DMS53 (cell line): ENCODE measurements around the gene AFG3L2.

ENCODE experiments used
- DNase-seq: peaks from one replicate; lab custom pipeline; 2025; lab: John Stamatoyannopoulos, UW

AFG3L2 gene

DNA sequence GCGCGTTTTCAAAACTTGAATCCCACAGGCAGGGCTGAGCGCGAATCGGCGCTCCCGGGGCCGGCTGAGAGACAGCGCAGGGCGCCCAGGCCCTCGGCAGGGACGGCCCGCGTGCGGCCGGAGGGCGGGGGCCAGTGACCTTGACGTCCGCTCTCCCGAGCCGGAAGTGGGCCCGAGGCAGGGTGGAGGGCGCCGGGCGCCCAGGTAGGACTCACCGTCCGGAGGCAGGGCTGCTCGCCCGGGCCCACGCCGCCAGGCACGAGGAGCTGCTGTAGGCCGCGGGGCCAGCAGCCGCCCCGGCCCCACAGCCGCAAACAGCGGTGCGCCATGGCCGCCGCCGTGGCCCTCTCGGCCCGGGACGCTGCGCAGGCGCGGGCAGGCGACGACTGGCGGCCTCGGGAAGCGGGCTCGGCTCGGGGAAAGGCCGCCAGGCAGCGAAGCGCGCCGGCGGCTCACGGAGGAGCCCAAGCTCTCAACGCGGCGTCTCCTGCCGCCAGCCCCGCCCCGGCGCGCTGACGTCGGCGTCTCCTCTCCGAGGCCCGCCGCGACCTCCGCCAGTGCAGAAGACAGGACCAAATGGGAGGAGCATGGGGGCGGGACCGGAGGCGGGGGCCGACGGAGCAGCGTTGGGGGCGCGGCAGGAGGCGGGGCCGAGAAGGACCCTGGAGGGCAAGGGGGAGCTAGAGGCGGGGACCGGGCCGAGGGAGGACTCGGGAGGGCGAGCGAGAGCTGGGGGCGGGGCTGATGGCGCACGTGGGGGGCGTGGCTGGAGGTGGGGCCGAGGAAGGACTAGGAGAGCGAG lies at the start of gene AFG3L2:
TSS of gene AFG3L2 (minus strand) at position 474 of the 802 bp plus-strand sequence. CDS start at position 329, 145 bp downstream.
- peak; percentile 100 for DNase-seq

DNA sequence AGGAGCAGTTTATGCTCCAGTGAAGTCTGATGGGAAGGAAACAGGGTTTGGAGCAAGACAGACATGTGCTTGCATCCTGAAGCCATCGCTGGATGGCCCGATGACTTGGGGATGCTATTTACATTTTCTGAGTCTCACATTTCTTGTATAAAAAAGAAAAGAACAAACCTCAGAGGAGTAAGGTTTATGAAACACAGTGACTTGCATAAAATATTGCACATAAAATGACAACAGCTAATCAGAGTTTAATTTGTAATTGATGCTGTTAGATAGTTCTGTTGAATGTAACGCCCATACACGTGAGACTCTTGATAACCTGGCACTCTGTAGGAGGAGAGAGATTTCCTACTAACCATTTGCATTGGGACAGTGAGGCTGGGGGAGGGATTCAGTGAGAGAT lies 47.2 kb upstream of the AFG3L2 start:
- no peak for DNase-seq

DNA sequence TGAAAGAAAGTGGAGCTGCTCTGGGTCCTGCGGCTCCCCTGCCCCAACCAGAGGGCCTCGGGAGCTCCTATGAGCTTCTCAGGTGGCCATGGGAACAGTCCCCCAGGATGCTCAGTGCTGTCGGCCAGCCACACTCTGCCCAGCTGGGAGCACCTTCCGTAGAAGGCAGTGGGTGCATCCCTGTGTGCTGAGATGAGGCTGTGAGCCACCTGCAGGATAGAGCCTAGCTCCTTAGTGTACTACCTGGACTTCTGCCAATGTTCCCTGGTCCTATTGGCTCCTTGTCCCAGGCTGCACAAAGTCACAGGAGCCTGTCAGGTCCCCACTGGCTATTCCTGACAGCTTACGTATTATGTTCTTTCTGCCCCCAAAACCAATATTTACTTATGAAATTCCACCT lies 46.8 kb upstream of the AFG3L2 start:
- peak; percentile 71 for DNase-seq

DNA sequence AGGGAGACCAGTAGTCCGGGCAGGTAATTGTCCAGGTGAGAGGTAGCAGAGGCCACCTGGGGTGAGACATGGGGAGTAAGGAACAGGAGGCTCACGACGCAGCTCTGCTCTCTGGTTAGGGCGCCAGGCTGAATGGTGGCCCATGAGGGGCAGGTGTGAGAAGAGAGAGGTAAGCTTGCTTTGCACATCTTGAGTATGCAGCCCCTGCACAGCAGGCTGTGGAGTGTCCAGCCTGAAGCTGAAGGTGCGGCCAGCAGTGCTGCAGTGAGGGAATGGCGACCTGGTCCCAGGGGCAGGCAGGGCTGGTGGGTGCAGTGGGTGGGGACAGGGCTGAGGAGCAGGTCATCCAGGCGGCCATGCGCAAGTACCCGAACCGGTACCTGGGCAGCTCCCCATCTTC lies 46.4 kb upstream of the AFG3L2 start:
- no peak for DNase-seq

DNA sequence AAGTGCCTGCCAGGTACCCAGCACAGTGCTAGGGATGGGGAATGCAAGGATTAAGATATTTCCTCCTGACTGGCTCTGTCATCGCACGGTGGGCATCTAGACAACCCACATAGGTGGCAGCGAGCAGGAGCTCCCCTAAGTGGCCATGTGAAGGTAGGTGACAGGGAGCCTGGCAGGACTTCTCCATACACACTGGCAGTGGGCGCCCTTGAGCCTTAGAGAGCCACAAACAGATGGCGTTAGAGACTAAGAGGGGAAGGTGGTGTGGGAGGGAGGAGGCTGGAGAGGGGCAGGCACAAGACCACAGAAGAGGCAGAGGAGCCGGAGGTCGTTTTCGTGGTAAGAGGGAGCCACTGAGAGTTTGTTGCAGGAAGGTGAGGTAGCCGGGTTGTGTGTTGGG lies 45.9 kb upstream of the AFG3L2 start:
- DNase-seq, result peak; percentile 63

DNA sequence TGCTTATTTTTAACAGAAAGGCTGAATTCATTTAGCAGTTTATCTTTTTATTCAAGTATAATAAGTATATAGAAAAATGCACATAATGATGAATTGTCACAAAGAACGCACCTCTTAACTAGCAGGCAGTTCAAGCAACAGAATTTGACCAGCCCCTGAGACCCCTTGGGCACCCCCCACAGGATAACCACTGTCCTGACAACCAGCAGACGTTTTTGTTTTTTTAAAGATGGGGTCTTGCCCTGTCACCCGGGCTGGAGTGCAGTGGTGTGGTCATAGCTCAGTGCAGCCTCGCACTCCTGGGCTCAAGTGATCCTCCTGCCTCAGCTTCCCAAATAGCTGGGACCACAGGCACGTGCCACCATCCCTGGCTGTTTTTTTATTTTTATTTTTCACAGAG lies 44.7 kb upstream of the AFG3L2 start:
- DNase-seq, result no peak

DNA sequence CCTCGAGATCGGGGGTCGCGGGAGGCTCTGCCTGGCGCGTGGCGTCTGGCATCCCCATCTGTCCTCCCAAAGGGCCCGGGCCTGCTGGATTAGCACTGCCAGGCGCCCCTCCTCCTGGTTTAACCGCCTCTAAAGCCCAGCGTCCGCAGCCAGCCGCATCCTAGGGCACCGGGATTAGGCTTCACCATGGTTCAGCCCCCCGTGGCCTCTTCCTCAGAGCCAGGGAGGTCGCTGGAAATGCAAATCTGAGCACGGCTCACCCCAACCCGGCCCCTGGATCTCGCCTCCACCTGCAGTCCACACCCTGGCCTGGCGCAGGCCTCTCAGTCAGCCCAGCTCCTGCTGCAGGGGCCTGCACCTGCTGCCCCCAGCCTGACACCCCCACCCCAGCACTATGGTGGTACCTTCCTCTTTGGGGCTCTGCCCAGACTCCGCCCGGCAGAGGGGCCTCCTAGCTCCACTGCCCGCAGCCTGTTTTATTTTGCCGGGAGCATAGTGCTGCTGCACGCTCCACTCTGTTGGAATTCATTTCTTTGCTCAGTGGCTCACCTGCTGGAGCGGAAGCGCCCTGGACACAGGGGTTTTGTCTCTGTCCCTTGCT lies 43.9 kb upstream of the AFG3L2 start:
- DNase-seq, result peak; percentile 56

DNA sequence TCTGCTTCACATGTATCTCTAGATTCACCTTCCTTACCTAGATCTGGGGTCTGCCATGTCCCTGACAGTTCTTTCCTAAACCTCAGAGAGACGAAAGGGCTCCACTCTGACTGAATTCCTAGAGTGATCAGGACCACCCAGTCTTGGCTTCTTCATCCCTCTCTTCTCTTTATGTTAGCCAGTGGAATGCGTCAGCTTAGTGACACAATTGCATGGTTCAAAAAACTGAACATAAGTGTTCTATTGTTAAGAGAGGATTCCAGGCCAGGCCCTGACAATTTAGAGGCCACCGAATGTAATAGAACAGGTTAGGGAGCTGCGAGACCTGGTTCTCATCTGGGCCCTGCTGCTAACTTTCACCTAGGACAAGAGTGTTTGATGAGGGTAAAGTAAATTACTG lies 40.7 kb upstream of the AFG3L2 start:
- DNase-seq, result no peak

DNA sequence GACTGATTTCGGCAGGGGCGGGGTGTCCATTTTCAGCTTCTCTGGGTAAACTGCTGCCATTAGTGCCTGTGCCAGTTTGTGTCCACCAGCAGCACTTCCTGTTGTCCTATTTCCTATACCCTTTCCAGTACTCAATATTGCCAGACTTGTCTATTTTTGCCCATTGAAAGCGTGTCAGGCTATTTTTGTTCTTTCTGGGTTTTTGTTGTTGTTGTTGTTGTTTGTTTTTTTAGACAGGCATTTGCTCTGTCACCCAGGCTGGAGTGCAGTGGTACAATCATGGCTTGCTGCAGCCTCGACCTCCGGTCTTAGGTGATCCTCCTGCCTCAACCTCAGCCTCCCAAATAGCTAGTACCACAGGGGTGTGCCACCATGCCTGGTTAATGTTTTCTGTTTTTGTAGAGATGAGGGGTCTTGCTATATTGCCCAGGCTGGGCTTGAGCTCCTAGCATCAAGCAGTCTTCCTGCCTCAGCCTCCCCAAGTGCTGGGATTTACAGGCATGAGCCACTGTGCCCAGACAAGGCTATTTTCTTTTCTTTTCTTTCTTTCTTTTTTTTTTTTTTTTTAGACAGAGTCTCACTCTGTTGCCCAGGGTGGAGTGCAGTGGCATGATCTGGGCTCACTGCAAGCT lies 39.2 kb upstream of the AFG3L2 start:
- no peak for DNase-seq

DNA sequence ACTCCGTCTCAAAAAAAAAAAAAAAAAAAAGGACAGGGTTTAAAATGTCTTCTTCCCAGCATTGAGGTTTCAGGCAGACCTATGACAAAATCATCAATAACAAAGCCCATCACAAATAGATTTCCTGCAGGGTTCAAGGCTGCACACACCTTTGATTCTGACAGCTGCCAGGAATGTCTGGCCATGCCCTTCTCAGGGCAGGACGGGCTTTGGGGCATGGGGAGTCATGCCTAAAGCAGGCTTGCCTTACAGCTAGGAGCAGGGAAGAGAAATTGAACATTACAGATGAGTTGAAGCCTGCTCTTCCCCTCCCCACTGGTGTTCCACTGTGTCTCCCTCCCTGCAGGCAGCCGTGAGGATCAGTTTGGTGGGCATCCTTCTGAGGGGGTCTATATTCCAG lies 34.4 kb upstream of the AFG3L2 start:
- no peak for DNase-seq

DNA sequence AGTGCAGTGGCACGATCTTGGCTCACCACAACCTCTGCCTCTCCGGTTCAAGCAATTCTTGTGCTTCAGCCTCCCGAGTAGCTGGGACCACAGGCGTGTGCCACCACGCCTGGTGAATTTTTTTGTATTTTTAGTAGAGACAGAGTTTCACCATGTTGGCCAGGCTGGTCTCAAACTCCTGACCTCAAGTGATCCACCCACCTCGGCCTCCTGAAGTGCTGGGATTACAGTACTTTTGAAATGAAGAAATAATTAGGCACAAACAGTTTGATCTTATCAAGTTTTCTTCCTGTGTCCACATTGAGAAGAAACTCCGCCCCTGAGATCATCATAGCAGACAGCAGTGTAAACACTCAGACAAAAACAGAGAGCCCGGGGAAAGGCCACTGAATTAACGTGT lies 33.7 kb upstream of the AFG3L2 start:
- peak; percentile 60 for DNase-seq

DNA sequence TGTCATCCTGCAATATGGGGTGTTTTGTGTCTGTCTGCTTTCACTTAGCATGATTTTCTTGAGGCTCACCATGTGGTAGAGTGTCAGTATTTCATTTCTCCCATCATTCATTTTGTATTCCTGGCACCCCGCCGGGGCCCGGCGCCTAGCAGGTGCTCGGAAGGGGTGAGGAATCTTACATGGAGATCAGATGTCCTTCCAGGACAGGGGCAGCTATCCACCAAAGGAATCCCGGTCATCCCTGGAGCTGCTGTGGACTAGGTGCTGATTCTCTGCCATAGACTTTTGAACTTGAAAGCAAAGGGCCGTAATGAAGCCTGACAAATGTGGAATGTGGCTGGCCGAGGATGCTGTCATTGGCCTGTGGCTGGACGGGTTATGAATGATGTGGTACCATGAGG lies 33.1 kb upstream of the AFG3L2 start:
- DNase-seq, result no peak

DNA sequence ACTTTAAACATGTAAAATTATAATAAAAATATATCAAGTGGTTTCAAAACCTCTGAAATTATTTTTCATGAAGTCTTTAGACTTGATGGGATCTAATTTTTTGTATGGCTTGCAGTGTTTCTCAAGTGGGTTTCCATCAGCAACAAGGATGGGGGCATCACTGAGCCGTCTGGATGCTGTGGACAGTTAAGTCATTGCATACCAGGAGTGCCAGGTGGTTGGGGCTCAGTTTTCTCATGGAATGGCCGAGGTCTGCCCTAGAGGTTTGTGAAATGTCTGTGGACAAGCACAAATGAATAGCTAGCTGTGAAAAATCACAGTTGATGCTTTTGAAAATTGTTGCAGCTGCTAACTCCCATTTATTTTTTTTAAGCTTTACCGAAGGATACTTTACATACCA lies 32.4 kb upstream of the AFG3L2 start:
- DNase-seq, result peak; percentile 40

DNA sequence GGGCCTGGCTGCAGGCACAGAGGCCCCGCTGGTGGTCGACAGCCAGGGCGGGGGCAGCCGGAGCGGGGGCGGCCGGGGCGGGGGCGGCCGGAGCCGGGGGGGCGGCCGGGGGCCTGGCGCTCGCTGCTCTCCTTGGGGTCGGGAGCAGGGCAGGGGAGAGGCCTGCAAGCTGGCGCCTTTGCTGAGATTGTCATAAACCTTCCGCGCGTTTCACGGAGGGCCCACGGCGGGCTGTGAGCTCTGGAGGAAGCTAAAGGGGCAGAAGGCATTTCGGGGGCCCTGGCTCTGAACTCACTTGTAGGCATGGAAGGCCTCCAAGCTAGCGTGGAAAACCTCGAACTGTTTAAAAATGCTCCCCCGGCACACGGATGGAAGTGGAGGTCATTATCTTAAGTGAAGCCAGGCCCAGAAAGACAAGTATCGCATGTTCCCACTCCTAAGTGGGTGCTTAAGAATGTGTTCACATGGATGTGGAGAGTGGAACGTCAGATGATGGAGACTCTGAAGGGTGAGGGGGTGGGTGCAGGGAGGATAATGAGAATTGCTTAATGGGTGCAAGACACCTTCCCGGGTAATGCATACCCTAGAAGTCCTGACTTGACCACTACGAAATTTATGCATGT lies 31.3 kb upstream of the AFG3L2 start:
- DNase-seq, result peak; percentile 74

DNA sequence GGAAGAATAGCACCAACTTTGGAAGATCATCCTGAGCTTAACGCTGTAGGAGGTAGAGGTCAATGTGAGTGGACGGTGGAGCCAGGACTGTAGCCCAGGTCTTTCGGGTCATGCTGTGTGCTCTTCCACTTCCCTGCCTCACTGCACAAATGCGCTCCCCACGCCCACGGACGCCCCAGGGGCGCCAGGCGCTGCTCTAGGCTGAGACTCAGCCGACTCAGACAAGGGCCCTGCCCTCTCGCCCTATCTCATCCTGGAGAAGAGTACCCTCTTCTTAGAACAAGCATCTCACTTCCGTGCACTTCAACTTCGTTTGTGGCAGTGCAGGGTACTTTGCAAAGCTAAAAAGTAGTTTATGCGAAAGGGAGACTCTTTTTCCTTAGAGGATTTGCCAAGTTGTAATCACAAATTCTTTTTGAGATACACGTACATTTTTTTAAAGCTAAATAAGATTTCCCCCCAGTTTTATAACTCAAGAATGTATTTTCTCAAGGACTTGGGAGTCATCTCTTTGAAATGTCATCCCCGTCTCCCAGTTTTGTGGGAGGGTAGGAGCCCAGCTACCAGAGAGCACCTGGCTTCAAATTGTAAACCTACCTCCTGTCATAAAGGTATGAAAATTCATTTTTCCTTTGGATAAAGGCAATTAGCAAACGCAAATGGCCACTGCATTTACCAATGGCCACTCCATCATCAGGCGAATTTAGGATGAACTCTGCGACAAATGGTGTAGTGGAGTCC lies 29.5 kb upstream of the AFG3L2 start:
- DNase-seq, result no peak

DNA sequence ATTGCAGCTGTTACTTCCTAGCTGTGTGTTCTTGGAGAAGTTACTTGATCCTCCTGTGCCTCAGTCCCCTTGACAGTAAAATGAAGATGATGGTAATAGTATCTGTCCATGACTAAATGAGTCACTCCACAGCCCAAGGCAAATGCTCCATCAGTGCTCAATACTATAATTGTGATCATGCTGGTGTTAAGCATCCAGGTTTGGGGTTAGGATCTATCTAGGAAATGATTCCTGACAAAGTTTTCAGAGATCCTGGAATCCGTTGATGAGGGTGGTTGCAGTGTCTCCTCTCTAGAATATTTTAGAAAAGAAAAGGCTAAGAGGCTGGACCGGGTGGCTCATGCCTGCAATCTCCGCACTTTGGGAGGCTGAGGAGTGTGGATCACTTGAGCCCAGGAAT lies 28.0 kb upstream of the AFG3L2 start:
- DNase-seq, result no peak

DNA sequence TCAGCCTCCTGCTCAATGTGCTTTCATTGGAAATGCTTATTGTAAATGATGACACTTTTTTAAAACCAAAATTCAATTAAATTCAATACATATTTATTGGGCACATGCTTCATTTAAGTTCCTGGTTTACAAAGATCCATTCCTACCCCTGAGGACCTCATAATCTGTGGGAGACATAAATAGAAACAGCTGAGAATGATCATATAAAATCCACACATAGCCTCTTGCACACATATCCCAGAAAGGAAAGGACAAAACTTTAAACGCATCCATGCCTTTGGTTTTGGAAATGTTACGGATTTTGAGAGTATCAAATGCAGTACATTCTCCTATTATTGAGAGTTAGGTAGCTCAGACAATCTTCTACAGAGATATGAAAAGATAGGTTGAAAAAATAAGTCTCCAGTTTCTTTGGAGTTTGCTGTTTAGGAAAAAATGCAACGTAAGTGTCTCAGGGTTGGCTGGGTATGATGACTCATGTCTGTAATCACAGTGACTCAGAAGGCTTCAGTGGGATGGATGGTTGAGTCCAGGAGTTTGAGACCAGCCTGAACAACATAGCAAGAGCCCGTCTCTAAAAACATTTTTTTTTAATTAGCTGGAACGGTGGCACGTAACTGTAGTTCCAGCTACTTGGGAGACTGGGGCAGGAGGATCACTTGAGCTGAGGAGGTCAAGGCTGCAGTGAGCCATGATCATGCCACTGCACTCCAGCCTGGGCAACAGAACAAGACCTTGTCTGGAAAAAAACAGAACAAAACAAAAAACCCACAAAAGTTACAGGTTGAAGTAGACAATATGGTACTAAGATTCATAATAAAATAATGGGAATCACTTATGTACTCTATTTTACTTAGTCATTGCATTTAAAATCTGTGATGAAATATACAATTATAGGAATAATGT lies 26.8 kb upstream of the AFG3L2 start:
- DNase-seq, result peak; percentile 82

DNA sequence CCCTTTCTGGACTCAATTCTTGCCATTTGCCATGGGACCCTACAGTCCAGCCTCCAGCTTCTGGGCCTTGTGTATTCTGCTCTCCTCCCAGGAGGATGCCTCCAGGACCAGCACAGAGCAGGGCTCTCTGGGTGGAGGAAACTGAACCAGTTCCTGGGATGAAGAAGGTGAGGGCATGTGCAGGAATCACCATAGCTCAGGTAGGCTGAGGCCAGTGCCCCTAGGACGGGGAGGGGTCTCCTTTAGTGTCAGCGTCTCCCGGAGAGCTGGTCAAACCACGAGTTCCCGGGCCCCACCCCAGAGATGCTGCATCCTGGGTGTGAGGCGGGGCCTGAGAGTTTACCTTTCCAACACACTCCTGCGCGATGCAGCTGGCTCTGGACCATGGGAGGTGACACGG lies 24.9 kb upstream of the AFG3L2 start:
- peak; percentile 58 for DNase-seq

DNA sequence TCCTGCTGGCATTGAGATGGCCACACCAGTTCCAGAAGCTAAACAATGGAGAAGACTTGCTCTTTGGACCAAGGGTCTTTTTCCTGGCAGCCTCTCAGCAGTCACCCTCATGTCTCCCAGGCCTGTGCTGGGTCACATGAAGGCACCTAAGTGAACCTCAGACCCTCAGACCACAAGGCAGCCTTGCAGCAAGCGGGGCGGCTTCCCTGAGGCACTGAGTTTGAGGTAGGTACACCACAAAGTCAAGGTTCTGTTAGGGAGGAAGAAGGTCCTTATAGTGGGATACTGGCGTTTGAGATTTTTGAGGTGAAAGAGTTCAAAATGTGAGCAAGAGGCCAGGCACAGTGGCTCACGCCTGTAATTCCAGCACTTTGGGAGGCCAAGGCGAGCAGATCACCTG lies 22.2 kb upstream of the AFG3L2 start:
- DNase-seq, result no peak

DNA sequence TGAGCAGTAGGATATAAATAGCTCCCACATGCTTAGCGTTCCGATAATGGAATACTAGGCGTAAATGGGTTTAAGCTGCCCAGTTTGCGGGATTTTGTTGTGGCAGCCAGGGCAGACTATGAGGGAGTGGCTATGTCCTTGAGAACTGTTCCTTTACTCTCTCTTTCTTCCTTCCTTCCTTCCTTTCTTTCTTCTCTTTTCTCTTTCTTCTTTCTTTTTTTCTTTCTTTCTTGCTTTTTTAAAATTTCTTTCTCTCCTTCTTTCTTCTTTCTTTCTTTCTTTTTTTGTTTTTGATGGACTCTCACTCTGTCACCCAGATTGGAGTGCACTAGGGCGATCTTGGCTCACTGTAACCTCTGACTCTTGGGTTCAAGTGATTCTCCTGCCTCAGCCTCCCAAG lies 21.6 kb upstream of the AFG3L2 start:
- no peak for DNase-seq

DNA sequence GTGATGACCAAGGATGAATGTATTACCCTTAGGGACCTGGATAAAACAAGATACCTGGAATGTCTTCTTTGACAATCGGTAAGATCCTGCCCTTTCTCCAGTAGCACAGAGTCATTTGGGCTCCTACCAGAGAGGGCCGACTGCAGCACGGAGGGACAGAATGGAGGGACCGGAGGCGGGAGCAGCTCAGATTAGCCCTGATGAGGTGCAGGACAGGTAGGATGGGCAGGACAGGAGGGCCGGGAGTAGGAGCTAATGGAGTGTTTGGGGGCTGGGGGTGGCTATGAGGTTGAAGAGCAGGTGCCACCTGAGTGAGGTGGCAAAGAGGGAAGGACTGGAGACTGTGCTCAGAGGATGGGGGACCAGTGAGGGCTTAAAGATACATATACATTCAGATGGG lies 20.8 kb upstream of the AFG3L2 start:
- DNase-seq, result no peak
